Measurements from ENCODE around the gene THY1.
"Not testable (repeated sequence)": the region's sequence is repeated elsewhere in the genome, so short reads cannot be mapped to it uniquely, and the experiment has no call there.

Gene THY1

GRCh38 chr11:119405448-119405847 is 17.5 kb downstream of the THY1 start:
- H3K4me1 ChIP-seq; H3K27me3 ChIP-seq (ENCODE audit: low read depth); H3K4me3 ChIP-seq; H3K36me3 ChIP-seq (replicated peaks); H3K9me3 ChIP-seq; DNase-seq (ENCODE audit: low spot score in 2 of 2); in situ Hi-C loops (cut with MboI; ENCODE audit: low sequenced_read_pairs): not testable (repeated sequence)

- Histone ChIP-seq H3K27me3 (ENCODE audit: low read depth) (no peaks in the 10 kb centered on the region), H3K9me3 (no peaks in the 10 kb centered on the region), H3K4me1 (no peaks in the 10 kb centered on the region), H3K4me3 (no peak overlapping the region), H3K36me3 (replicated peaks) (no peaks in the 10 kb centered on the region)
- DNase-seq (ENCODE audit: low spot score in 2 of 2), result no peak
- in situ Hi-C loops (cut with MboI; ENCODE audit: low sequenced_read_pairs), result no loop called here
These were observed 18.1 kb downstream of the THY1 start for GRCh38 chr11:119404872-119405271.

- no peak overlapping the region for H3K4me3 ChIP-seq
- H3K27me3 ChIP-seq (ENCODE audit: low read depth), result no peaks in the 10 kb centered on the region
- H3K9me3 ChIP-seq, result no peaks in the 10 kb centered on the region
- no peaks in the 10 kb centered on the region for H3K36me3 ChIP-seq (replicated peaks)
- DNase-seq (ENCODE audit: low spot score in 2 of 2), result no peak
- H3K4me1 ChIP-seq, result no peaks in the 10 kb centered on the region
- in situ Hi-C loops (cut with MboI; ENCODE audit: low sequenced_read_pairs), result no loop called here
These were observed 20.0 kb downstream of the THY1 start for GRCh38 chr11:119403021-119403420.

GRCh38 chr11:119402470-119402869 is 20.5 kb downstream of the THY1 start:
- H3K36me3 ChIP-seq (replicated peaks), result no peaks in the 10 kb centered on the region
- DNase-seq (ENCODE audit: low spot score in 2 of 2), result no peak
- H3K4me3 ChIP-seq, result no peak overlapping the region
- H3K4me1 ChIP-seq, result no peaks in the 10 kb centered on the region
- H3K9me3 ChIP-seq, result no peaks in the 10 kb centered on the region
- in situ Hi-C loops (cut with MboI; ENCODE audit: low sequenced_read_pairs), result no loop called here
- no peaks in the 10 kb centered on the region for H3K27me3 ChIP-seq (ENCODE audit: low read depth)

GRCh38 chr11:119400860-119401259 is 22.1 kb downstream of the THY1 start:
- no peak for DNase-seq (ENCODE audit: low spot score in 2 of 2)
- Histone ChIP-seq H3K4me1 (no peaks in the 10 kb centered on the region), H3K27me3 (ENCODE audit: low read depth) (no peaks in the 10 kb centered on the region), H3K36me3 (replicated peaks) (no peaks in the 10 kb centered on the region), H3K9me3 (no peaks in the 10 kb centered on the region), H3K4me3 (no peak overlapping the region)
- in situ Hi-C loops (cut with MboI; ENCODE audit: low sequenced_read_pairs), result no loop called here

- H3K4me1 ChIP-seq, result no peaks in the 10 kb centered on the region
- no peak overlapping the region for H3K4me3 ChIP-seq
- H3K36me3 ChIP-seq (replicated peaks), result no peaks in the 10 kb centered on the region
- DNase-seq (ENCODE audit: low spot score in 2 of 2), result no peak
- no peaks in the 10 kb centered on the region for H3K9me3 ChIP-seq
- in situ Hi-C loops (cut with MboI; ENCODE audit: low sequenced_read_pairs), result no loop called here
- H3K27me3 ChIP-seq (ENCODE audit: low read depth), result no peaks in the 10 kb centered on the region
These were observed 25.2 kb downstream of the THY1 start for GRCh38 chr11:119397740-119398139.

GRCh38 chr11:119396835-119397234 is 26.1 kb downstream of the THY1 start:
- Histone ChIP-seq H3K9me3 (no peaks in the 10 kb centered on the region), H3K36me3 (replicated peaks) (no peaks in the 10 kb centered on the region), H3K27me3 (ENCODE audit: low read depth) (no peaks in the 10 kb centered on the region), H3K4me1 (no peaks in the 10 kb centered on the region), H3K4me3 (no peak overlapping the region)
- in situ Hi-C loops (cut with MboI; ENCODE audit: low sequenced_read_pairs), result no loop called here
- DNase-seq (ENCODE audit: low spot score in 2 of 2), result no peak

- Histone ChIP-seq H3K27me3 (ENCODE audit: low read depth) (no peaks in the 10 kb centered on the region), H3K4me1 (no peaks in the 10 kb centered on the region), H3K4me3 (no peak overlapping the region), H3K9me3 (no peaks in the 10 kb centered on the region), H3K36me3 (replicated peaks) (no peaks in the 10 kb centered on the region)
- no peak for DNase-seq (ENCODE audit: low spot score in 2 of 2)
- in situ Hi-C loops (cut with MboI; ENCODE audit: low sequenced_read_pairs), result no loop called here
These were observed 31.7 kb downstream of the THY1 start for GRCh38 chr11:119391275-119391674.

GRCh38 chr11:119389611-119390254 is 33.2 kb downstream of the THY1 start:
- Histone ChIP-seq H3K36me3 (replicated peaks) (no peaks in the 10 kb centered on the region), H3K4me1 (no peaks in the 10 kb centered on the region), H3K4me3 (no peak overlapping the region), H3K27me3 (ENCODE audit: low read depth) (no peaks in the 10 kb centered on the region), H3K9me3 (no peaks in the 10 kb centered on the region)
- DNase-seq (ENCODE audit: low spot score in 2 of 2), result peak in 1 of 2 experiments; percentile 48
- in situ Hi-C loops (cut with MboI; ENCODE audit: low sequenced_read_pairs), result loop anchor here (10.0 kb wide), 1 partner anchor 65 kb away; no protein-coding TSS in a partner anchor

GRCh38 chr11:119388103-119388502 is 34.9 kb downstream of the THY1 start:
- Histone ChIP-seq H3K4me1 (no peaks in the 10 kb centered on the region), H3K36me3 (replicated peaks) (no peaks in the 10 kb centered on the region), H3K9me3 (no peaks in the 10 kb centered on the region), H3K4me3 (no peak overlapping the region), H3K27me3 (ENCODE audit: low read depth) (no peaks in the 10 kb centered on the region)
- DNase-seq (ENCODE audit: low spot score in 2 of 2), result no peak
- in situ Hi-C loops (cut with MboI; ENCODE audit: low sequenced_read_pairs), result loop anchor here (10.0 kb wide), 1 partner anchor 63 kb away; no protein-coding TSS in a partner anchor

GRCh38 chr11:119384332-119384731 is 38.6 kb downstream of the THY1 start:
- no peaks in the 10 kb centered on the region for H3K27me3 ChIP-seq (ENCODE audit: low read depth)
- H3K4me1 ChIP-seq, result peaks cover 15% of the 10 kb centered on the region
- DNase-seq (ENCODE audit: low spot score in 2 of 2), result no peak
- H3K4me3 ChIP-seq, result no peak overlapping the region
- H3K36me3 ChIP-seq (replicated peaks), result no peaks in the 10 kb centered on the region
- H3K9me3 ChIP-seq, result no peaks in the 10 kb centered on the region; the same call in 1 of the 2 replicates
- in situ Hi-C loops (cut with MboI; ENCODE audit: low sequenced_read_pairs), result loop anchor here (10.0 kb wide), 1 partner anchor 60 kb away; no protein-coding TSS in a partner anchor

- not testable (repeated sequence) for H3K27me3 ChIP-seq (ENCODE audit: low read depth); H3K36me3 ChIP-seq (replicated peaks); H3K9me3 ChIP-seq; DNase-seq (ENCODE audit: low spot score in 2 of 2)
- in situ Hi-C loops (cut with MboI; ENCODE audit: low sequenced_read_pairs), result loop anchor here (10.0 kb wide), 1 partner anchor 58 kb away; no protein-coding TSS in a partner anchor
- Histone ChIP-seq H3K4me1 (peaks cover 15% of the 10 kb centered on the region), H3K4me3 (peak overlapping the region; percentile 42; the same call in 1 of the 2 replicates)
These were observed 40.5 kb downstream of the THY1 start for GRCh38 chr11:119382513-119382912.

GRCh38 chr11:119382101-119382500 is 40.9 kb downstream of the THY1 start:
- Histone ChIP-seq H3K9me3 (no peaks in the 10 kb centered on the region; the same call in 1 of the 2 replicates), H3K27me3 (ENCODE audit: low read depth) (no peaks in the 10 kb centered on the region), H3K4me3 (peak overlapping the region; percentile 42), H3K36me3 (replicated peaks) (no peaks in the 10 kb centered on the region), H3K4me1 (peaks cover 15% of the 10 kb centered on the region)
- in situ Hi-C loops (cut with MboI; ENCODE audit: low sequenced_read_pairs), result loop anchor here (10.0 kb wide), 1 partner anchor 57 kb away; no protein-coding TSS in a partner anchor
- DNase-seq (ENCODE audit: low spot score in 2 of 2), result peak in 1 of 2 experiments; percentile 6

GRCh38 chr11:119381181-119381988 is 41.6 kb downstream of the THY1 start, which contains the start of gene USP2:
Gene USP2 (minus strand): TSS chr11:119381690. CDS start chr11:119373480, 8,210 bp downstream.
- Histone ChIP-seq H3K4me3 (peak within 1 kb of the TSS; percentile 42), H3K27me3 (ENCODE audit: low read depth) (no peaks in the 10 kb centered on the region), H3K9me3 (no peaks in the 10 kb centered on the region; the same call in 1 of the 2 replicates), H3K36me3 (replicated peaks) (no peaks in the 10 kb centered on the region), H3K4me1 (peaks cover 15% of the 10 kb centered on the region)
- peak; percentile 88 to 97 for DNase-seq (ENCODE audit: low spot score in 2 of 2)
- in situ Hi-C loops (cut with MboI; ENCODE audit: low sequenced_read_pairs), result loop anchor here (10.0 kb wide), 1 partner anchor 57 kb away; no protein-coding TSS in a partner anchor
